GM19240 (cell line): ENCODE measurements around the gene HAUS1.
A peak's percentile ranks its signal among the peaks of the same experiment; 100 is the strongest.

Experiments used
- DNase-seq: peaks from one replicate; pipeline ENCODE4 v3.0.0; 2011; ENCODE audit warnings: low spot score; ENCODE audit not compliant: insufficient read length

The HAUS1 gene, protein sequence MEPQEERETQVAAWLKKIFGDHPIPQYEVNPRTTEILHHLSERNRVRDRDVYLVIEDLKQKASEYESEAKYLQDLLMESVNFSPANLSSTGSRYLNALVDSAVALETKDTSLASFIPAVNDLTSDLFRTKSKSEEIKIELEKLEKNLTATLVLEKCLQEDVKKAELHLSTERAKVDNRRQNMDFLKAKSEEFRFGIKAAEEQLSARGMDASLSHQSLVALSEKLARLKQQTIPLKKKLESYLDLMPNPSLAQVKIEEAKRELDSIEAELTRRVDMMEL

DNA sequence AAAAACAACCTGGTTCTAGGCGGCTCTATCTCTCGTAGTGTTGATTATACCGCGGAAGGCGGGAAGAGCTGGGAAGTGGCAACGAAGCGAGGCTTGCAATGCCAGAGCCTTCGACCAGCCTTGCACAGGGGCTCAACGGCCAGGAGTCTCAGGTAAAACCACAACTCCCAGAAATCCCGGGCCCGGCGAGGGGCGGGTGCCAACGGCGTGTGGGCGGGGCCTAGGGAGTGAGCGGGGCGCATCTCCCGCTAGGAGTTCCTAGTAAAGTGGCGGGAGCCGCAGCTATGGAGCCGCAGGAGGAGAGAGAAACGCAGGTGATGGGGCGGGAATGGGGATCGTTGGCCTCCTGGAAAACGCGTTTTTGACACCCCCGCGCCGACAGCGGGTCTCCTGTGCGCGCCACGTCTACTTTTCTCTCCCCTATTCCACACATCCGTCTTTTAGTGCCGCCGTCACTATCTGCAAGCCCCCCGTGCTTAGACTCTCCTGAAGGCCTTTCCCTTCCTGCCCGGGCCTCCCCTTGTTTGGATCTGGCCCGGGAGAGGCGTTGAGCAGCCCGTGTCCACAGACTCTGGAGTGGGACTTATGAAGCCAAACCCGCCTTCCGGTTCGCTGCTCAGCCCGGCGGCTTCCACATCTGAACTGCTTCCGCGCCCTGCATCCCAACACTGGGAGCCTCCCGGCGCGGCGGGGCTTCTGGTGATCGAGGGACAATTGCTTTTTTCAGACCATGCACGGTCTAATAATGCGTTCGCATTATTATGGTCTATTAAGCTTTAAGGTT, at the start of gene HAUS1:
TSS of gene HAUS1 (plus strand) at position 258 of the 784 bp plus-strand sequence. CDS start at position 285, 27 bp downstream.
- peak; percentile 17 for DNase-seq

- DNase-seq = no peak
Observed at GRCh38 chr18:46054956-46055837, 49.0 kb upstream of the HAUS1 start.

DNA sequence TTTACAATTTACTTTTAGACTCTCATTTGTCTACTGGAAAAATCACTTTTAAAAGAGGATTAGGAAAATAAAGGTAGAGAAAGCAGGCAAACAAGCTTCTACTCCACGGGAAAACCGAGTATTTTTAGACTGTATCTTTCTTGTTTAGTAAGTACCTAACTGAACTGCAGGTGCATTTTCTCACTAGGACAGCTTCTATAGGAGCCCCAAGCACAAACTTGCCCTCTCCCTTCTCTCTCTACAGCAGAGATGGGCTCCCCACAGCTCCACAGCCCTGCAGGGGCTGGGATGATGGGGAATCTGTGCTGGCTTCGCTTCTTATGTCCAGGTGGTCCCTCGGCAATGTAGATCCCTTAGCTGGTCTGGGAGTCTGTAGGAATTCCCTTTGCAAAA, 48.4 kb upstream of the HAUS1 start:
- DNase-seq = no peak

DNA sequence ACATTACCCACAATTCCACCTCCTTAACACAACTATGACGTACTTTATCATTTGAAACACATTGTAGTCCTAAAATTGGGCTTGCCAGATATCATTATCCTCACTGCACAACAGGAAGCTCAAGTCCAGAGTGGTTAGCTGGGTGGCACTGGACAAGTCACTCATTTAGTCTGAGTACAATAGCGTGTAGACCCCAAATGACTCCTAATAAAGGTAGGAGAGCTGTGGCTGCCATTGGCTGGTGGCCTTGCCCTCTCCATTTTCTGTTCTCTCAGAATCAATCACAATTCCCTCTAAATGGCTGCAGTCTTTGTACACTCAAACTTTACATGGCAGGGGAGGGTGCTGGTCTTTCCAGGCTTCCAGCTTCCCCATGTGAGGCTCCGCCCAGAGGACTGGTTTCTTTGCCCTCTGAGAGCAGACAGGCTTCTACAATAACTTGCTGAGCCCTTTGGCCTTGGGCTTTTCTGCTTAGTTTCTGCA, 43.8 kb upstream of the HAUS1 start:
- no peak for DNase-seq

DNA sequence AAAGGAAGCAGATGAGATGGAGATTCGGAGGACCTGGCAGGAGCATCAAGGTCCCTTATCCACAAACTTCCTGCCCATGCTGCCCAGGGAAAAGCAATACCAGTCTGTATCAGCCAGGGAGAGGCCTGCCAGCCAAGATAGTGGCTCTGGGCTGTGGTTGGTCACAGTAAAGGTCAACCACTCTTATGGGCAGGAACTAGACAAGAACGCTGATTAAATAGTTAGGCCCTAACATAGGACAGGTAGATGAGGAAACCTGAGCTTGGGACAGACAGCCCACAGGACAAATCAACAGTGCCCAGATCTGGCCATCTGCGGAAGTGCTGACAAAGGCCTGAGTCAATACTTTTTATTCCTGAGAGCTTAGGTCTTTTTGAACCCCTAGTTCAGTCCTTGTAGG, 42.8 kb upstream of the HAUS1 start:
- DNase-seq = no peak

- no peak for DNase-seq
Observed at GRCh38 chr18:46061796-46062195, 42.4 kb upstream of the HAUS1 start.

GRCh38 chr18:46062781-46063180, 41.4 kb upstream of the HAUS1 start:
- DNase-seq = no peak

- no peak for DNase-seq
Observed at GRCh38 chr18:46067438-46068007, 36.7 kb upstream of the HAUS1 start.

GRCh38 chr18:46068763-46069162, 35.4 kb upstream of the HAUS1 start:
- no peak for DNase-seq

DNA sequence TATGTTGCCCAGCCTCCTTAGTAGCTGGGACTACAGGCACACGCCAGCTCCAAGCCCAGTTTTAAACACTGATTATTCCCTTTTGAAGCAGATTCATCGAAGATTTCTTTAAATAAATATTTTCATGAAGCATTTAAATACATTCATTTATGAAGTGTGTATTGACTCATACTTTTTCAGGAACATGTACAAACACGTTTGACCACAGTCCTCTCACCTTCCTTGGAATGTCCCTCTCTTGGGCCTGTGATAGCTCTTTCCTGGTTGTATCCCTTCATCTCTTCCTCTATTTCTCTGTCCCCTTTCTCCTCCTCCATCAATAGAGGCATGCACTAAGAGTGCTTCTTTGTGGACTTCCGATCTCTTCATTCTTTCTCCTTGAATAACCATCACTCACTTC, 34.7 kb upstream of the HAUS1 start:
- no peak for DNase-seq

- no peak for DNase-seq
Observed at GRCh38 chr18:46070232-46070631, 34.0 kb upstream of the HAUS1 start.

- no peak for DNase-seq
Observed at GRCh38 chr18:46070815-46071652, 33.2 kb upstream of the HAUS1 start.

DNA sequence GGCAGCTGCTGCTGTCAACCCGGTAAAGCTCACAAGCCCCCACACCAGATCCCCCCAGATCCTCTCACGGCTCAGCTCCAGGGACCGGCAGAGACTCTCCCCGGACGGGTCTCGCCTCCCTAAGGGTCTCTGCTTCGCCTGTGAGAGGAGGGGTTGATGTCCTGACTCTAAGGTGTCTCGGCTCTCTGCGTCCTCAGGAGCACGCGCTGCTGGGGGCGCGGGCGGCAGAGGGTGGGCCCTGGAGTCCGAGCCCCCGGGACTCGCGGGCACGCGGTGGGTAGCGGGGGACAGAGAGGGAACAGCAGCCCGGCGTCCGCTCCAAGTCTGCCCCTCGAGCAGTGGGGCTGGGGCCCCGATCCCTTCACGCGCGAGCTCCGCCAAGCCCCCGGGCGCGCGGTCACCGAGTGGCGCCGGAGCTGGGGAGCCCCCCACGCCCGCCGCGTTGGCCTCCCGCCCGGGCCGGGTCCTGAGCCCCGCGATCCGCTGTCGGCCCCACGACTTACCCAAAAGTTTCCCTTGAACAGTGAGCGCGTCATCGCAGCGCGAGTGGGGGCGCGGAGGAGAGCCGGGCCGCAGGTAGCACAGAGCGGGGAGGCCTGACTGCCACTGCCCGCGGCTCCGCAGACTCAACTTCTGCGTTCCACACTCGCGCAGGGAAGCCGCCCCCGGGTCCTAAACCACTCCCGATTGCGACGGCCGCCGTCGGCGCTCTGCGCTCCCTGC, 32.4 kb upstream of the HAUS1 start, which contains the start of gene PSTPIP2:
TSS of gene PSTPIP2 (minus strand) at position 608 of the 723 bp plus-strand sequence. CDS start at position 536, 72 bp downstream.
- DNase-seq = no peak

GRCh38 chr18:46072376-46072867, 31.8 kb upstream of the HAUS1 start:
- DNase-seq = no peak

DNA sequence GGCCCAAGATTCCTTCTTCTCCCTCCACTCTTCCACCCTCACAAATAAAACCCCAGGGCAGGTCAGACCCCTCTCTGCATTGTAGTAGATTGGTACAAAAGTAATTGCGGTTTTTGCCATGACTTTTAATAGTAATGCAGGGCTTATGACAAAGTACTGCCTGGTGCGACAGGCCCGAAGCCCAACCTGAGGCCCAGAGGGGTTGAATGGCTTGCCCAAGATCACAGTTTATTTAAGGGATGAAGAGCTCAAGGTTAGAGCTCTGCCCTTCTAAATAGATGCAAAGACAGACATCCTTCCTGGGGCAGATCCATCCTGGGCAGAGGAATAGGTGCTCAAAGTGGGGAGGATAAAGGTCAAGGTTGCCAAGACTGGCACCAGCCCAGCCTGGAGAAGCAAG, 31.2 kb upstream of the HAUS1 start:
- DNase-seq = no peak

- DNase-seq = no peak
Observed at GRCh38 chr18:46073474-46074331, 30.5 kb upstream of the HAUS1 start.

DNA sequence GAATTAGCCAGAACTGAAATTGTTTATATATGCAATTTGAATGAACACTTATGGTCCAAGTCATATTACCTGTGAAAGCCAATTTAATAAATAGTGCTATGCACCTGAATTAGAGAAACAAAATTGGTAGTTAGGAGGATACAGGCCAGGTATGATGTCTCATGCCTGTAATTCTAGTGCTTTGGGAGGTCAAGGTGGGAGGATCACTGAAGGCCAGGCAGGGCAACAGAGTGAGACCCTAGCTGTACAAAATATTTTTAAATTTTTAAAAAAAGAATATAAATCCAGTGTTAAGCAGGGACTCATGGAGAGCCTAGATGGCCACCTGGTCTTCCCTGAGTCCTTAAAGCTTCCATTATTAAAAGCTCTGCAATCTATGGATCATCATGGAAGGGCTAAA, 24.8 kb upstream of the HAUS1 start:
- DNase-seq = no peak

DNA sequence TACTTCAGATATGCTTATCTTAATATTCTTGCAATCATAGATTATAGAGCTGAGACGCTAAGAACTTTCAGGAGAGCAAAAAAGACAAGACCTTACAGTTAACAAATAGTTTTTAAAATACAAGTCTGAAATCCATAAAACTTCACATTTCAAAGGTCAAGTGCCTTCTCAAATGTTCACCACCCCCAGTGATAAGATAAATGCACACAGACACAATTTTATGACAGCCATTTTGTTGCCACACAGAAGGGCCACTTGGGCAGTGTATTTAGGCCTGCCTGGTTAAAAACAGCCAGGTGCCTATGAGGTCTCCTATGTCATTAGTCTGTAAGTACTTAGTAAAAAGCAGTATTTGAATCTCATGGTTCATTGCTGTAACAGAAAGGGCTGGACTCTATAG, 24.0 kb upstream of the HAUS1 start:
- no peak for DNase-seq

DNA sequence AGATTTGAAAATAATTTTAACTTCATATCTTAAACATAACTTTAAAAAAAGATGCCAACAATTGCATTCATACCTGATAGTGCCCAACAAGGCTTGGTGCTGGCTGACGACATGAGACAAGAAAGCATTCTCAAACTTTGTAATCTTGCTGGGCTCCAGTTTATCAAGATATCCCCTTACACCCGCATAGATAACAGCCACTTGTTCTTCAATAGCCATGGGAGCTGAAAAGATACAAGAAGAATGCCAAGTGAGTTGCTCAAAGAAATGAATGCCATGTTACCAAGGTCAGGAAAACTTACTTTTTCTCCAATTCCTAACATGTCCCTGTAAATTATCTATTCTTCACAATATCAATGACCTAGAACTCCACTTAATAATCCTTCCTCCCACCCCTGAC, 19.8 kb upstream of the HAUS1 start:
- DNase-seq = no peak
